Suprapubic skin (tissue), 4 donors: ENCODE results near the gene DHDH. TPM values are rescaled to one million over a fixed set of nuclear protein-coding genes. Genes with fewer than 3 reads are reported as not detected.

ENCODE experiments used
- DNase-seq, 2 donors: peaks; one replicate each; pipeline ENCODE4 v3.0.0-alpha.2; 2019; ENCODE audit warnings: low spot score in 2 of 2
- H3K27ac ChIP-seq: fragments of 200-600 bp; sonication (generic); one replicate; pipeline ENCODE4 v1.5.1; 2019
- H3K27me3 ChIP-seq: fragments of 200-600 bp; sonication (generic); one replicate; pipeline ENCODE4 v1.5.1; 2019
- H3K36me3 ChIP-seq: fragments of 200-600 bp; sonication (generic); one replicate; pipeline ENCODE4 v1.5.1; 2019
- H3K4me1 ChIP-seq: fragments of 200-600 bp; sonication (generic); one replicate; pipeline ENCODE4 v1.5.1; 2019
- H3K4me3 ChIP-seq: fragments of 200-600 bp; sonication (generic); one replicate; pipeline ENCODE4 v1.5.1; 2019; ENCODE audit warnings: mild to moderate bottlenecking
- H3K9me3 ChIP-seq: fragments of 200-600 bp; sonication (generic); one replicate; pipeline ENCODE4 v1.5.1; 2019
- EP300 ChIP-seq: sonication (generic); formaldehyde crosslinking; IDR thresholded peaks from one replicate; pipeline ENCODE4 v1.6.1; 2017; ENCODE audit warnings: antibody characterized with exemption
- POLR2A ChIP-seq, 2 donors: fragments of 450-650 bp; IDR thresholded peaks; one replicate each; pipeline ENCODE4 v1.6.1; 2017; ENCODE audit warnings: antibody characterized with exemption in 2 of 2, mild to moderate bottlenecking in 2 of 2, moderate library complexity in 2 of 2
- POLR2AphosphoS5 ChIP-seq, 3 donors: sonication (generic); formaldehyde crosslinking; IDR thresholded peaks; one replicate each; pipeline ENCODE4 v1.6.1; 2017; ENCODE audit warnings: antibody characterized with exemption in 3 of 3
- WGBS: methylation state at CpG from one replicate; pipeline ENCODE4 v1.1.5; 2018; 5-methylcytosine and 5-hydroxymethylcytosine counted together
- total RNA-seq, 4 donors: library from RNA; depleted of rRNA; stranded (reverse); fragments of >200 nt; gene quantifications; one replicate each; pipeline ENCODE4 v1.1.0, GENCODE V29; 2016
- TF ChIP-seq, protein P1 (sequence below), 2 donors: fragments of 200-600 bp in 1 of 2; fragments of 450-650 bp in 1 of 2; sonication (generic) in 1 of 2; IDR thresholded peaks; one replicate each; pipeline ENCODE4 v1.5.1; 2016 to 2019; ENCODE audit warnings: antibody characterized with exemption in 2 of 2, mild to moderate bottlenecking in 1 of 2, moderate library complexity in 1 of 2

Gene DHDH
- total RNA-seq, 4 donors from 2014 or later: 0.59 TPM; not detected in 3

DNA sequence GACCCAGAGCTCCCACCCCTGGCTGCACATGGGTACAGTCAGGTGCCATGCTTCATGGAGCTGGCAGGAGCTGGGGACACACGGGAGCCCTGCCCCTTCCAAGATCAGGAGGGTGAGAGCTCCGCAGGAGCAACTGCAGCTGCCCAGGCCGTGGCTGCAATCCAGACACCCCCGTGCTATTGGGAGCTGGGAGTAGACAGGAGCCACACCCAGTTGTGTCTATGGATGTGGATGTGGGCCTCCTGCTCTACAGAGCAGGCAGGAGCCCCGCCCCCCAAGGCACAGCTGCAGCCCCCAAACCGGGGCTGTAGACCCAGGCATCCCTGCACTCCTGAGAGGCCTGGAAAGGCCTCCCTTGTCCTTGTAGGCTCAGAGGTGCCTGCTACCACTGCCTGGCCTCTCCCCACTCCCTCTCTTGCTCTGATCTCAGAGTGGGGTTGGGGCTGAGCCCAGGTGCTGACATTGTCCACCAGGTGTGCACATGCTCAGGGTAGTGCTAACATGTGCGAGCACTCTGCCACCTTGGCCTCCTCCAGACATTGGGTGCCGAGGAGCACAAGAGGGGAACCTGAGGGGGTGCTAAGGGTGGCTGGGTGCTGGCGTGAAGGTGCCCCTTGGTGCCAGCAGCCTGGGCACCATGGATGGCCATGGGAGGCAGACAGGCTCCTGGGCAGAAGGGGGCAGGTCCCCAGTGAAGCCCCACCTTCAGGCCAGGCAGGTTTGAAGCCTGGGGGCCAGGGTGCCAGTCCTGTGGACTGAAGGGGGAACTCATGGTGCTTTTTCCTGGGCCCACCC lies 13.2 kb downstream of the DHDH start:
- Histone ChIP-seq H3K4me1 (no peaks in the 10 kb centered on the region), H3K36me3 (no peaks in the 10 kb centered on the region), H3K27me3 (no peaks in the 10 kb centered on the region), H3K4me3 (no peak overlapping the region), H3K27ac (no peak overlapping the region), H3K9me3 (no peaks in the 10 kb centered on the region)
- TF ChIP-seq, protein P1, sequence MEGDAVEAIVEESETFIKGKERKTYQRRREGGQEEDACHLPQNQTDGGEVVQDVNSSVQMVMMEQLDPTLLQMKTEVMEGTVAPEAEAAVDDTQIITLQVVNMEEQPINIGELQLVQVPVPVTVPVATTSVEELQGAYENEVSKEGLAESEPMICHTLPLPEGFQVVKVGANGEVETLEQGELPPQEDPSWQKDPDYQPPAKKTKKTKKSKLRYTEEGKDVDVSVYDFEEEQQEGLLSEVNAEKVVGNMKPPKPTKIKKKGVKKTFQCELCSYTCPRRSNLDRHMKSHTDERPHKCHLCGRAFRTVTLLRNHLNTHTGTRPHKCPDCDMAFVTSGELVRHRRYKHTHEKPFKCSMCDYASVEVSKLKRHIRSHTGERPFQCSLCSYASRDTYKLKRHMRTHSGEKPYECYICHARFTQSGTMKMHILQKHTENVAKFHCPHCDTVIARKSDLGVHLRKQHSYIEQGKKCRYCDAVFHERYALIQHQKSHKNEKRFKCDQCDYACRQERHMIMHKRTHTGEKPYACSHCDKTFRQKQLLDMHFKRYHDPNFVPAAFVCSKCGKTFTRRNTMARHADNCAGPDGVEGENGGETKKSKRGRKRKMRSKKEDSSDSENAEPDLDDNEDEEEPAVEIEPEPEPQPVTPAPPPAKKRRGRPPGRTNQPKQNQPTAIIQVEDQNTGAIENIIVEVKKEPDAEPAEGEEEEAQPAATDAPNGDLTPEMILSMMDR (IDR thresholded peaks at IDR 0.05): no peak
- TF ChIP-seq EP300: no peak
- TF ChIP-seq POLR2A (IDR thresholded peaks at IDR 0.05): no peak
- no peak for TF ChIP-seq POLR2AphosphoS5 (IDR thresholded peaks at IDR 0.05)
- 40% methylated on average over 1 of the region's 9 CpGs for WGBS
- no peak for DNase-seq

DNA sequence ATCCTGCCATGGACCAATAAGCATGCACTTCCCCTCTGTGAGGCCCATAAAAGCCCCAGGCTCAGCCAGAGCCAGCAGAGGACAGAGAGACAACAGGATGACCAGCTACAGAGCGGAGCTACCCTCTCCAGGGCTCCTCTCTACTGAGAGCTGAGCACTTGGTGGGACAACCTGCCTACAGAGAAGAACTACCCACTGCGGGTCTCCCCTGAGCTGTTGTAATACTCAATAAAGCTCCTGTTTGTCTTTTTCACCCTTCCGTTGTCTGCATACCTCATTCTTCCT lies 13.7 kb downstream of the DHDH start:
- 88% methylated on average over 3 of the region's 3 CpGs for WGBS
- no peaks in the 10 kb centered on the region for H3K9me3 ChIP-seq
- no peaks in the 10 kb centered on the region for H3K36me3 ChIP-seq
- DNase-seq: no peak
- no peak overlapping the region for H3K27ac ChIP-seq
- no peaks in the 10 kb centered on the region for H3K4me1 ChIP-seq
- TF ChIP-seq, protein P1 (IDR thresholded peaks at IDR 0.05): no peak
- no peak for TF ChIP-seq EP300
- TF ChIP-seq POLR2A (IDR thresholded peaks at IDR 0.05): no peak
- no peak for TF ChIP-seq POLR2AphosphoS5 (IDR thresholded peaks at IDR 0.05)
- H3K27me3 ChIP-seq: no peaks in the 10 kb centered on the region
- no peak overlapping the region for H3K4me3 ChIP-seq

DNA sequence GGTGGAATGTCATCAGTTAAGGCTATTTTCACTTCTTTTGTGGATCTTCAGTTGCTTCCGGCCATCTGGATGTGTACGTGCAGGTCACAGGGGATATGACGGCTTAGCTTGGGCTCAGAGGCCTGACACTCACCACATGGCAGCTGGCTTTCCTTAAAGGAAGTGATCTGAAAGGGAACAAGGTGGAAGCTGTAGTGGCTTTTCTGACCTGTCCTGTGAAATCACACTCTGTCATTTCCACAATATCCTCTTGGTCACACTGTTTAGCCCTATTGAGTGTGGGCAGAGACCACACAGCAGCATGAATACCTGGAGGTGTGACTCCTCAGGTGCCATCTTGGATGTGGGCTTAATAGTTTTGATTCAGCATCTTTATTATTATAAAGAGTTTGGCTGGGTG lies 16.7 kb downstream of the DHDH start:
- H3K27ac ChIP-seq: no peak overlapping the region
- 66% methylated on average over 3 of the region's 3 CpGs for WGBS
- H3K4me3 ChIP-seq: no peak overlapping the region
- TF ChIP-seq POLR2AphosphoS5 (IDR thresholded peaks at IDR 0.05): no peak
- TF ChIP-seq, protein P1 (IDR thresholded peaks at IDR 0.05): no peak
- DNase-seq: no peak
- peaks cover 6% of the 10 kb centered on the region for H3K4me1 ChIP-seq
- H3K9me3 ChIP-seq: no peaks in the 10 kb centered on the region
- no peaks in the 10 kb centered on the region for H3K27me3 ChIP-seq
- no peaks in the 10 kb centered on the region for H3K36me3 ChIP-seq

DNA sequence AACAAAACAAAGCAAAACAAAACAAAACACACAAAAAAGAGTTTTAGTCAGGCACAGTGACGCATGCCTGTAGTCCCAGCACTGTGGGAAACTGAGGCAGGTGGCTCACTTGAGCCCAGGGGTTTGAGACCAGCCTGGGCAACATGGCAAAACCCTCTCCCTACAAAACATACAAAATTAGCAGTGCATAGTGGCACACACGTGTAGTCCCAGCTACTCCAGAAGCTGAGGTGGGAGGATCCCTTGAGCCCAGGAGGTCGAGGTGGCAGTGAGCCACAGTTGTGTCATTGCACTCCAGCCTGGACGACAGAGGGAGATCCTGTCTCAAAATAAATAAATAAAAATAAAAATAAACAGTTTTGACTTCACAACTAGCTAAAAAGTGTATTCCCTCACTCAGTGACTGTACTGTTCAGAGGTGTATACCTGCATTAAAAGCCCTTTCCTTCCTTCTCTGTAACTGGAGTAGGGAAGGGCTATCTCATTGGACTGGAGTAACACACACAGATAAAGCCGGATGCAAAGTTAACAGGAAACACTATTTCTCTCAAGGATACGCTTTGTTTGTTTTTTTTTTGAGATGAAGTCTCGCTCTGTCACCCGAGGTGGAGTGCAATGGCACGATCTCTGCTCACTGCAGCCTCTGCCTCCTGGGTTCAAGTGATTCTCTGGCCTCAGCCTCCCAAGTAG lies 17.5 kb downstream of the DHDH start:
- no peak for DNase-seq
- TF ChIP-seq POLR2AphosphoS5 (IDR thresholded peaks at IDR 0.05) (no peak), POLR2A (IDR thresholded peaks at IDR 0.05) (no peak), EP300 (no peak)
- TF ChIP-seq, protein P1 (IDR thresholded peaks at IDR 0.05): no peak
- H3K27me3 ChIP-seq: no peaks in the 10 kb centered on the region
- no peak overlapping the region for H3K4me3 ChIP-seq
- H3K9me3 ChIP-seq: no peaks in the 10 kb centered on the region
- H3K27ac ChIP-seq: no peak overlapping the region
- WGBS: 65% methylated on average over 9 of the region's 9 CpGs
- H3K36me3 ChIP-seq: no peaks in the 10 kb centered on the region
- peaks cover 14% of the 10 kb centered on the region for H3K4me1 ChIP-seq

DNA sequence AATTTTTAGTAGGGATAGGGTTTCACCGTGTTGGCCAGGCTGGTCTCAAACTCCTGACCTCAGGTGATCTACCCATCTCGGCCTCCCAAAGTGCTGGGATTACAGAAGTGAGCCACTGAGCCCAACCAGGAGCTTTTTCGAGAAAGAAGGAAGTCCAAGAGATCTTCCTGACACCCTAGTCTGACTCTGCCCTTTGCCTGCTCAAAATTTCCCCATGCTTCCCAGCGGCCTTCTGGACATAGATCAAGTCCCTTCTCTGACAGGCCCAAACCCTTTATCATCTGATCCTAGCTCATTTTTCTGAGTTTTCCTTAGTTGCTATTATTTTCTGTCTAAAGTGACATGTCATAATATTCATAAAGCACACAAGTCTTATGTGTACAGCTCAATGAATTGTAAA lies 19.6 kb downstream of the DHDH start:
- TF ChIP-seq POLR2AphosphoS5 (IDR thresholded peaks at IDR 0.05): no peak
- TF ChIP-seq, protein P1 (IDR thresholded peaks at IDR 0.05): no peak
- no peak for TF ChIP-seq POLR2A (IDR thresholded peaks at IDR 0.05)
- no peak for TF ChIP-seq EP300
- H3K9me3 ChIP-seq: no peaks in the 10 kb centered on the region
- DNase-seq: no peak
- no peak overlapping the region for H3K27ac ChIP-seq
- H3K4me1 ChIP-seq: peaks cover 18% of the 10 kb centered on the region
- no peak overlapping the region for H3K4me3 ChIP-seq
- H3K36me3 ChIP-seq: no peaks in the 10 kb centered on the region
- H3K27me3 ChIP-seq: no peaks in the 10 kb centered on the region
- 82% methylated on average over 4 of the region's 4 CpGs for WGBS
